ENCODE results near the gene RASSF5. TPM values are rescaled to one million over a fixed set of nuclear protein-coding genes. Genes with fewer than 3 reads are reported as not detected.

RASSF5 gene
- total RNA-seq, 1 experiment from 2014 or later, result 2.1 TPM

DNA sequence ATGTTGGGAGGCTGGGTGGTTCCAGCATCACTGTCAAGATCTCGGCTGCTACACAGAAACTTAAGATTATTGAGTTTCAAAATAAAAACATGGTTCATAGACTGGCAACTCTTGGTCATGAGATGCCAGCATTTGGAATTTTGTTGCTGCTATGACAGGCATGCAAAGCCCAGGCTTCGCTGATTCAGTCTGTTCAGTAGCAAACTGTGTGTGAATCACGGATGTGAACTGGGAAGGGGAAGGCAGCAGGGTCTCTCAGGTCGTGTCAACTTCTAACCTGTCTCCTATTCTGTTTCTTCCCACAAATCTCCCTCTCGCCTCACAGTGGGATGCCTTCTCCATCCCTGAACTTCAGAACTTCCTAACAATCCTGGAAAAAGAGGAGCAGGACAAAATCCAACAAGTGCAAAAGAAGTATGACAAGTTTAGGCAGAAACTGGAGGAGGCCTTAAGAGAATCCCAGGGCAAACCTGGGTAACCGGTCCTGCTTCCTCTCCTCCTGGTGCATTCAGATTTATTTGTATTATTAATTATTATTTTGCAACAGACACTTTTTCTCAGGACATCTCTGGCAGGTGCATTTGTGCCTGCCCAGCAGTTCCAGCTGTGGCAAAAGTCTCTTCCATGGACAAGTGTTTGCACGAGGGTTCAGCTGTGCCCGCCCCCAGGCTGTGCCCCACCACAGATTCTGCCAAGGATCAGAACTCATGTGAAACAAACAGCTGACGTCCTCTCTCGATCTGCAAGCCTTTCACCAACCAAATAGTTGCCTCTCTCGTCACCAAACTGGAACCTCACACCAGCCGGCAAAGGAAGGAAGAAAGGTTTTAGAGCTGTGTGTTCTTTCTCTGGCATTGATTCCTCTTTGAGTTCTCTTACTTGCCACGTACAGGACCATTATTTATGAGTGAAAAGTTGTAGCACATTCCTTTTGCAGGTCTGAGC lies 79.4 kb downstream of the RASSF5 start (continued):
- TF ChIP-seq, protein P1, sequence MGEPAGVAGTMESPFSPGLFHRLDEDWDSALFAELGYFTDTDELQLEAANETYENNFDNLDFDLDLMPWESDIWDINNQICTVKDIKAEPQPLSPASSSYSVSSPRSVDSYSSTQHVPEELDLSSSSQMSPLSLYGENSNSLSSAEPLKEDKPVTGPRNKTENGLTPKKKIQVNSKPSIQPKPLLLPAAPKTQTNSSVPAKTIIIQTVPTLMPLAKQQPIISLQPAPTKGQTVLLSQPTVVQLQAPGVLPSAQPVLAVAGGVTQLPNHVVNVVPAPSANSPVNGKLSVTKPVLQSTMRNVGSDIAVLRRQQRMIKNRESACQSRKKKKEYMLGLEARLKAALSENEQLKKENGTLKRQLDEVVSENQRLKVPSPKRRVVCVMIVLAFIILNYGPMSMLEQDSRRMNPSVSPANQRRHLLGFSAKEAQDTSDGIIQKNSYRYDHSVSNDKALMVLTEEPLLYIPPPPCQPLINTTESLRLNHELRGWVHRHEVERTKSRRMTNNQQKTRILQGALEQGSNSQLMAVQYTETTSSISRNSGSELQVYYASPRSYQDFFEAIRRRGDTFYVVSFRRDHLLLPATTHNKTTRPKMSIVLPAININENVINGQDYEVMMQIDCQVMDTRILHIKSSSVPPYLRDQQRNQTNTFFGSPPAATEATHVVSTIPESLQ (CRISPR knock-in tag; IDR thresholded peaks at IDR 0.05), result no peak
- TF ChIP-seq, protein P2, sequence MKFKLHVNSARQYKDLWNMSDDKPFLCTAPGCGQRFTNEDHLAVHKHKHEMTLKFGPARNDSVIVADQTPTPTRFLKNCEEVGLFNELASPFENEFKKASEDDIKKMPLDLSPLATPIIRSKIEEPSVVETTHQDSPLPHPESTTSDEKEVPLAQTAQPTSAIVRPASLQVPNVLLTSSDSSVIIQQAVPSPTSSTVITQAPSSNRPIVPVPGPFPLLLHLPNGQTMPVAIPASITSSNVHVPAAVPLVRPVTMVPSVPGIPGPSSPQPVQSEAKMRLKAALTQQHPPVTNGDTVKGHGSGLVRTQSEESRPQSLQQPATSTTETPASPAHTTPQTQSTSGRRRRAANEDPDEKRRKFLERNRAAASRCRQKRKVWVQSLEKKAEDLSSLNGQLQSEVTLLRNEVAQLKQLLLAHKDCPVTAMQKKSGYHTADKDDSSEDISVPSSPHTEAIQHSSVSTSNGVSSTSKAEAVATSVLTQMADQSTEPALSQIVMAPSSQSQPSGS (CRISPR knock-in tag; IDR thresholded peaks at IDR 0.05; ENCODE audit: borderline replicate concordance, low read depth), result no peak
- TF ChIP-seq ZNF416 (CRISPR knock-in tag; IDR thresholded peaks at IDR 0.05) (no peak), FOXP1 (CRISPR knock-in tag; IDR thresholded peaks at IDR 0.05; ENCODE audit: borderline replicate concordance) (no peak), RORB (CRISPR knock-in tag; IDR thresholded peaks at IDR 0.05) (no peak), GTF2I (CRISPR knock-in tag; conservative IDR thresholded peaks at IDR 0.05) (no peak)
- TF ChIP-seq, protein P3, sequence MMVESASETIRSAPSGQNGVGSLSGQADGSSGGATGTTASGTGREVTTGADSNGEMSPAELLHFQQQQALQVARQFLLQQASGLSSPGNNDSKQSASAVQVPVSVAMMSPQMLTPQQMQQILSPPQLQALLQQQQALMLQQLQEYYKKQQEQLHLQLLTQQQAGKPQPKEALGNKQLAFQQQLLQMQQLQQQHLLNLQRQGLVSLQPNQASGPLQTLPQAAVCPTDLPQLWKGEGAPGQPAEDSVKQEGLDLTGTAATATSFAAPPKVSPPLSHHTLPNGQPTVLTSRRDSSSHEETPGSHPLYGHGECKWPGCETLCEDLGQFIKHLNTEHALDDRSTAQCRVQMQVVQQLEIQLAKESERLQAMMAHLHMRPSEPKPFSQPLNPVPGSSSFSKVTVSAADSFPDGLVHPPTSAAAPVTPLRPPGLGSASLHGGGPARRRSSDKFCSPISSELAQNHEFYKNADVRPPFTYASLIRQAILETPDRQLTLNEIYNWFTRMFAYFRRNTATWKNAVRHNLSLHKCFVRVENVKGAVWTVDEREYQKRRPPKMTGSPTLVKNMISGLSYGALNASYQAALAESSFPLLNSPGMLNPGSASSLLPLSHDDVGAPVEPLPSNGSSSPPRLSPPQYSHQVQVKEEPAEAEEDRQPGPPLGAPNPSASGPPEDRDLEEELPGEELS (CRISPR knock-in tag; IDR thresholded peaks at IDR 0.05), result no peak

DNA sequence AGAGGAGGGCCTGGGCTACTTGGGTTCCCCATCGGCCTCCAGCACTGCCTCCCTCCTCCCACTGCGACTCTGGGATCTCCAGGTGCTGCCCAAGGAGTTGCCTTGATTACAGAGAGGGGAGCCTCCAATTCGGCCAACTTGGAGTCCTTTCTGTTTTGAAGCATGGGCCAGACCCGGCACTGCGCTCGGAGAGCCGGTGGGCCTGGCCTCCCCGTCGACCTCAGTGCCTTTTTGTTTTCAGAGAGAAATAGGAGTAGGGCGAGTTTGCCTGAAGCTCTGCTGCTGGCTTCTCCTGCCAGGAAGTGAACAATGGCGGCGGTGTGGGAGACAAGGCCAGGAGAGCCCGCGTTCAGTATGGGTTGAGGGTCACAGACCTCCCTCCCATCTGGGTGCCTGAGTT lies 80.6 kb downstream of the RASSF5 start:
- Mint-ChIP-seq H3K27ac (peak overlapping the region; percentile 56; the same call in 1 of the 2 replicates), H3K4me3 (no peak overlapping the region), H3K9me3 (no peaks in the 10 kb centered on the region), H3K36me3 (peaks cover 17% of the 10 kb centered on the region), H3K27me3 (ENCODE audit: low read depth) (no peaks in the 10 kb centered on the region), H3K4me1 (peaks cover 4% of the 10 kb centered on the region)
- ATAC-seq, result no peak
- DNase-seq (ENCODE audit: low spot score), result no peak
- ChIA-PET CTCF (interaction anchor here (1.3 to 7.8 kb wide), 5 partner anchors 24 to 117 kb away, joined by 3 to 126 read pairs (median 15); partner anchors contain the start of gene EIF2D), POLR2A (no interaction called here)
- TF ChIP-seq CBFB (CRISPR knock-in tag; IDR thresholded peaks at IDR 0.05; ENCODE audit: low read depth), result no peak
- TF ChIP-seq NFYB (CRISPR knock-in tag; conservative IDR thresholded peaks at IDR 0.05; ENCODE audit: low read depth), result no peak
- TF ChIP-seq MXD4 (CRISPR knock-in tag; IDR thresholded peaks at IDR 0.05; ENCODE audit: borderline replicate concordance), result no peak
- TF ChIP-seq NR2C2 (CRISPR knock-in tag; IDR thresholded peaks at IDR 0.05), result no peak
- TF ChIP-seq NFATC4 (CRISPR knock-in tag; IDR thresholded peaks at IDR 0.05), result no peak
- no peak for TF ChIP-seq SP1 (CRISPR knock-in tag; conservative IDR thresholded peaks at IDR 0.05)

DNA sequence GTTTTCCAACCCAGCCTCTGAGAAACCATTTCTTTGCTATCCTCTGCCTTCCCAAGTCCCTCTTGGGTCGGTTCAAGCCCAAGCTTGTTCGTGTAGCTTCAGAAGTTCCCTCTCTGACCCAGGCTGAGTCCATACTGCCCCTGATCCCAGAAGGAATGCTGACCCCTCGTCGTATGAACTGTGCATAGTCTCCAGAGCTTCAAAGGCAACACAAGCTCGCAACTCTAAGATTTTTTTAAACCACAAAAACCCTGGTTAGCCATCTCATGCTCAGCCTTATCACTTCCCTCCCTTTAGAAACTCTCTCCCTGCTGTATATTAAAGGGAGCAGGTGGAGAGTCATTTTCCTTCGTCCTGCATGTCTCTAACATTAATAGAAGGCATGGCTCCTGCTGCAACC lies 81.2 kb downstream of the RASSF5 start:
- H3K9me3 Mint-ChIP-seq, result no peaks in the 10 kb centered on the region
- peaks cover 1% of the 10 kb centered on the region for H3K4me1 Mint-ChIP-seq
- H3K4me3 Mint-ChIP-seq, result no peak overlapping the region
- ChIA-PET POLR2A (interaction anchor here (0.7 kb wide), 1 partner anchor 44 kb away, joined by 3 read pairs; no protein-coding TSS in a partner anchor), CTCF (interaction anchor here (1.3 to 7.8 kb wide), 5 partner anchors 24 to 117 kb away, joined by 3 to 126 read pairs (median 15); partner anchors contain the start of gene EIF2D)
- no peak for TF ChIP-seq IRF2 (CRISPR knock-in tag; IDR thresholded peaks at IDR 0.05; ENCODE audit: borderline replicate concordance, low read depth)
- no peak for TF ChIP-seq ZNF396 (CRISPR knock-in tag; IDR thresholded peaks at IDR 0.05; ENCODE audit: borderline replicate concordance)
- H3K27ac Mint-ChIP-seq, result peak overlapping the region; percentile 62; the same call in 1 of the 2 replicates
- H3K36me3 Mint-ChIP-seq, result peaks cover 17% of the 10 kb centered on the region
- H3K27me3 Mint-ChIP-seq (ENCODE audit: low read depth), result no peaks in the 10 kb centered on the region
- ATAC-seq, result no peak
- no peak for DNase-seq (ENCODE audit: low spot score)

Data from WTC11 (cell line).